ENCODE data around the gene EVA1A.

Gene EVA1A

DNA sequence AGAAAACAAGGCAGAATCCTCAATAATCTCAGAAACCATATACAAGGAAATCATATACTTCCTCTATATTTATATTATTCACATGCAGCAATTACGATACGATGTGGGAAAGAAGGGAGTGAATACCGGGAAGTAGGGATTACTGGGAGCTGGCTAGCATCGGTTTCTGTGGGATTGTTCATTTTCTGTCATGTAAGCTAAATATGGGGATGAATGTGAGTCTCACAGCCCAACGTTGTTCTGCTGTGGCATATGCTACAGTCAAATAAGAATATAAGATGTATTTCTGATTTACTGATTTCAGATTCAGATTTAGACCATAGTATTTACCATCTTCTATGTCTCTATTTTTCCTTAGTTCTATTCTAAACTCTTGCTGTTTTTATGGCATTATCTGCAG is 113.6 kb downstream of the EVA1A start:
- no peak for DNase-seq (ENCODE audit: low read depth in 2 of 2)

All from stimulated activated CD8-positive, alpha-beta memory T cell treated with anti-CD3 and anti-CD28 coated beads, Interleukin-2, amount 100 ng/mL, for 1 hour (primary cell).